H9 (cell line): ENCODE data around the gene UBE3B. TPM values are rescaled to one million over a fixed set of nuclear protein-coding genes. Genes with fewer than 3 reads are reported as not detected.
"Not testable (repeated sequence)": the region's sequence is repeated elsewhere in the genome, so short reads cannot be mapped to it uniquely, and the experiment has no call there.

Source experiments
- DNase-seq: peaks from one replicate; pipeline ENCODE4 v3.0.0-alpha.2; 2017
- H2AFZ ChIP-seq: one replicate; pipeline ENCODE4 v1.6.1; 2013; ENCODE audit warnings: mild to moderate bottlenecking, low read length, control low read depth, moderate library complexity
- H2AK5ac ChIP-seq: 2 replicates; pipeline ENCODE4 v1.6.1; 2013; ENCODE audit warnings: low read length, control low read depth, mixed read lengths; ENCODE audit not compliant: insufficient read length
- H2BK120ac ChIP-seq: one replicate; pipeline ENCODE4 v1.6.1; 2013; ENCODE audit warnings: low read depth, mild to moderate bottlenecking, low read length, control low read depth, inconsistent platforms; ENCODE audit not compliant: poor library complexity, severe bottlenecking
- H2BK12ac ChIP-seq: 2 replicates; pipeline ENCODE4 v1.6.1; 2013; ENCODE audit warnings: low read length, control low read depth, mixed read lengths, low read depth; ENCODE audit not compliant: insufficient read length
- H2BK15ac ChIP-seq: 2 replicates; pipeline ENCODE4 v1.6.1; 2013; ENCODE audit warnings: low read depth, low read length, control low read depth
- H2BK20ac ChIP-seq: one replicate; pipeline ENCODE4 v1.6.1; 2013; ENCODE audit warnings: low read depth, mild to moderate bottlenecking, low read length, control low read depth, inconsistent platforms; ENCODE audit not compliant: poor library complexity, severe bottlenecking
- H2BK5ac ChIP-seq: 2 replicates; pipeline ENCODE4 v1.6.1; 2013; ENCODE audit warnings: low read length, control low read depth, mixed read lengths; ENCODE audit not compliant: insufficient read length
- H3K14ac ChIP-seq: 2 replicates; pipeline ENCODE4 v1.6.1; 2013; ENCODE audit warnings: low read length, control low read depth; ENCODE audit not compliant: insufficient read depth
- H3K18ac ChIP-seq: 2 replicates; pipeline ENCODE4 v1.6.1; 2013; ENCODE audit warnings: low read depth, mild to moderate bottlenecking, mixed read lengths, low read length, control low read depth; ENCODE audit not compliant: insufficient read length
- H3K23ac ChIP-seq: 2 replicates; pipeline ENCODE4 v1.6.1; 2013; ENCODE audit warnings: low read length, control low read depth, mixed read lengths, low read depth; ENCODE audit not compliant: insufficient read length
- H3K23me2 ChIP-seq: 2 replicates; pipeline ENCODE4 v1.6.1; 2013; ENCODE audit warnings: low read depth, mild to moderate bottlenecking, mixed read lengths, low read length, control low read depth; ENCODE audit not compliant: insufficient read length, poor library complexity, severe bottlenecking
- H3K27ac ChIP-seq: 2 replicates; pipeline ENCODE4 v1.5.1; 2013; ENCODE audit warnings: low read length, control low read depth, mixed read lengths, low read depth; ENCODE audit not compliant: insufficient read length
- H3K27me3 ChIP-seq: 2 replicates; pipeline ENCODE4 v1.6.1; 2013; ENCODE audit warnings: low read length, control low read depth, inconsistent platforms; ENCODE audit not compliant: insufficient read depth
- H3K4ac ChIP-seq: 2 replicates; pipeline ENCODE4 v1.6.1; 2013; ENCODE audit warnings: low read depth, mild to moderate bottlenecking, control low read depth, inconsistent platforms, low read length, moderate library complexity
- H3K4me1 ChIP-seq: 2 replicates; pipeline ENCODE4 v1.6.1; 2013; ENCODE audit warnings: low read length, control low read depth, inconsistent platforms; ENCODE audit not compliant: insufficient read depth
- H3K4me2 ChIP-seq: 2 replicates; pipeline ENCODE4 v1.6.1; 2013; ENCODE audit warnings: low read length, control low read depth, mixed read lengths; ENCODE audit not compliant: insufficient read length, insufficient read depth
- H3K56ac ChIP-seq: 2 replicates; pipeline ENCODE4 v1.6.1; 2013; ENCODE audit warnings: low read depth, mild to moderate bottlenecking, mixed read lengths, low read length, control low read depth; ENCODE audit not compliant: insufficient read length
- H3K79me1 ChIP-seq: 2 replicates; pipeline ENCODE4 v1.6.1; 2013; ENCODE audit warnings: low read depth, mild to moderate bottlenecking, moderate library complexity, low read length, control low read depth, inconsistent platforms; ENCODE audit not compliant: insufficient read depth, poor library complexity, severe bottlenecking
- H3K79me2 ChIP-seq: 2 replicates; pipeline ENCODE4 v1.6.1; 2013; ENCODE audit warnings: low read length, control low read depth, inconsistent platforms; ENCODE audit not compliant: insufficient read depth
- H3K9ac ChIP-seq: 2 replicates; pipeline ENCODE4 v1.6.1; 2013; ENCODE audit warnings: low read length, control low read depth, mixed read lengths; ENCODE audit not compliant: insufficient read length; ENCODE audit errors: extremely low read depth
- H3K9me3 ChIP-seq: one replicate; pipeline ENCODE4 v1.6.1; 2013; ENCODE audit warnings: low read depth, low read length, inconsistent platforms; ENCODE audit not compliant: control insufficient read depth
- H3T11ph ChIP-seq: one replicate; pipeline ENCODE4 v1.6.1; 2013; ENCODE audit warnings: mild to moderate bottlenecking, low read length, control low read depth, inconsistent platforms
- H4K20me1 ChIP-seq: one replicate; pipeline ENCODE4 v1.6.1; 2013; ENCODE audit not compliant: control insufficient read depth, insufficient read length, insufficient read depth
- H4K5ac ChIP-seq: 2 replicates; pipeline ENCODE4 v1.6.1; 2013; ENCODE audit warnings: low read depth, mild to moderate bottlenecking, mixed read lengths, low read length, control low read depth; ENCODE audit not compliant: insufficient read length
- H4K8ac ChIP-seq: replicated peaks from 2 replicates; pipeline ENCODE4 v1.6.1; 2013; ENCODE audit warnings: low read length, control low read depth, mixed read lengths, low read depth; ENCODE audit not compliant: insufficient read length
- H4K91ac ChIP-seq: 2 replicates; pipeline ENCODE4 v1.6.1; 2013; ENCODE audit warnings: low read depth, mild to moderate bottlenecking, moderate library complexity, mixed read lengths, low read length, control low read depth; ENCODE audit not compliant: insufficient read length
- H3K27ac Mint-ChIP-seq, 3 experiments: 2 replicates in 2 of 3; 3 replicates in 1 of 3; pipeline ENCODE4 v1.8.0; 2020 to 2021; ENCODE audit warnings: mixed read lengths in 3 of 3, mild to moderate bottlenecking in 1 of 3, moderate library complexity in 1 of 3
- H3K27me3 Mint-ChIP-seq: 2 replicates; pipeline ENCODE4 v1.8.0; 2021; ENCODE audit warnings: low read depth, mild to moderate bottlenecking, moderate library complexity, mixed read lengths
- H3K36me3 Mint-ChIP-seq, 3 experiments: 2 replicates in 2 of 3; 3 replicates in 1 of 3; pipeline ENCODE4 v1.8.0; 2020 to 2021; ENCODE audit warnings: low read depth in 3 of 3, mixed read lengths in 3 of 3; ENCODE audit not compliant: insufficient read depth in 1 of 3
- H3K4me1 Mint-ChIP-seq, 2 experiments: 2 replicates each; pipeline ENCODE4 v1.8.0; 2020; ENCODE audit warnings: mixed read lengths in 2 of 2
- H3K4me3 Mint-ChIP-seq, 2 experiments: 2 replicates in 1 of 2; 3 replicates in 1 of 2; pipeline ENCODE4 v1.8.0; 2020 to 2021; ENCODE audit warnings: mild to moderate bottlenecking in 2 of 2, mixed read lengths in 2 of 2, moderate library complexity in 1 of 2
- H3K9me3 Mint-ChIP-seq, 2 experiments: 2 replicates in 1 of 2; 3 replicates in 1 of 2; pipeline ENCODE4 v1.8.0; 2020; ENCODE audit warnings: mild to moderate bottlenecking in 2 of 2, mixed read lengths in 2 of 2, moderate library complexity in 1 of 2
- CTCF ChIP-seq: fragments of 200-600 bp; sonication (generic); conservative IDR thresholded peaks from 3 replicates; pipeline ENCODE4 v1.8.0; 2021; ENCODE audit warnings: antibody characterized with exemption, mild to moderate bottlenecking
- WGBS: extraction: QIAGEN DNeasy Blood & Tissue Kit; methylation state at CpG from one replicate; pipeline ENCODE4 v1.1.7; 2013; ENCODE audit warnings: missing lambda C conversion rate, low lambda C conversion rate, mixed read lengths; ENCODE audit not compliant: insufficient read length; ENCODE audit errors: extremely low coverage; 5-methylcytosine and 5-hydroxymethylcytosine counted together
- total RNA-seq: library from RNA; stranded (reverse); gene quantifications from 2 replicates; pipeline ENCODE4 v1.2.1, GENCODE V29; 2021

Gene UBE3B
- total RNA-seq, 1 experiment from 2014 or later, result 24.2 TPM

- no peak overlapping the region for H3K23ac ChIP-seq
- H3T11ph ChIP-seq, result no peak overlapping the region
- H3K56ac ChIP-seq, result no peak overlapping the region
- H2BK20ac ChIP-seq, result no peak overlapping the region
- peaks cover 19% of the 10 kb centered on the region for H3K23me2 ChIP-seq
- H3K18ac ChIP-seq, result no peak overlapping the region
- no peak overlapping the region for H3K27ac ChIP-seq
- no peak overlapping the region for H2AFZ ChIP-seq
- no peak overlapping the region for H3K4me3 Mint-ChIP-seq
- H3K14ac ChIP-seq, result no peak overlapping the region
- no peaks in the 10 kb centered on the region for H4K20me1 ChIP-seq
- no peak overlapping the region for H4K91ac ChIP-seq
- H3K4ac ChIP-seq, result no peak overlapping the region
- WGBS, result no CpG with 5 or more reads among the region's 3 CpGs
- no peak overlapping the region for H4K5ac ChIP-seq
- H2BK15ac ChIP-seq, result no peak overlapping the region
- H2AK5ac ChIP-seq, result no peak overlapping the region
- no peak overlapping the region for H2BK120ac ChIP-seq
- no peaks in the 10 kb centered on the region for H3K27me3 Mint-ChIP-seq
- H2BK5ac ChIP-seq, result no peak overlapping the region
- no peak overlapping the region for H3K9ac ChIP-seq
- peak overlapping the region; percentile 55 to 74 (median 61); a peak in 3 of 7 replicates for H3K27ac Mint-ChIP-seq
- peaks cover 15% of the 10 kb centered on the region for H3K79me1 ChIP-seq
- peaks cover 4% of the 10 kb centered on the region; the same call in 1 of the 2 replicates for H3K4me1 ChIP-seq
- no peaks in the 10 kb centered on the region for H3K27me3 ChIP-seq
- TF ChIP-seq CTCF, result no peak
- no peaks in the 10 kb centered on the region for H3K9me3 ChIP-seq
- H2BK12ac ChIP-seq, result no peak overlapping the region
- DNase-seq, result no peak
- H3K4me1 Mint-ChIP-seq, result peaks cover 28 to 29% of the 10 kb centered on the region in 2 experiments
- peaks cover 56% of the 10 kb centered on the region; the same call in 1 of the 2 replicates for H3K79me2 ChIP-seq
- H3K4me2 ChIP-seq, result no peak overlapping the region
- H3K36me3 Mint-ChIP-seq, result peaks cover 16 to 28% (median 24%) of the 10 kb centered on the region in 3 experiments; a peak in 6 of 7 replicates
- H4K8ac ChIP-seq, result no peak overlapping the region
- no peaks in the 10 kb centered on the region for H3K9me3 Mint-ChIP-seq
These were observed 4.4 kb upstream of the UBE3B start for GRCh38 chr12:109473006-109473405.

- Histone ChIP-seq H3K79me2 (peaks cover 55% of the 10 kb centered on the region; the same call in 1 of the 2 replicates), H3K79me1 (peaks cover 18% of the 10 kb centered on the region), H3K23me2 (peaks cover 21% of the 10 kb centered on the region)
- WGBS, result no CpG with 5 or more reads among the region's 16 CpGs
- H3K14ac ChIP-seq, H3K56ac ChIP-seq, H3K9me3 ChIP-seq, H3K27me3 Mint-ChIP-seq, H3K4ac ChIP-seq, DNase-seq, H3T11ph ChIP-seq, H3K4me3 Mint-ChIP-seq, H3K27me3 ChIP-seq, H3K18ac ChIP-seq, H2AFZ ChIP-seq, H4K20me1 ChIP-seq, H2BK12ac ChIP-seq, H4K91ac ChIP-seq, H4K5ac ChIP-seq, H3K4me2 ChIP-seq, H3K9me3 Mint-ChIP-seq, H3K4me1 ChIP-seq, H2BK20ac ChIP-seq, H2BK5ac ChIP-seq, H3K23ac ChIP-seq, H3K9ac ChIP-seq, H3K27ac ChIP-seq, H2BK15ac ChIP-seq, H4K8ac ChIP-seq, H3K27ac Mint-ChIP-seq, H2AK5ac ChIP-seq, H2BK120ac ChIP-seq: not testable (repeated sequence)
- H3K4me1 Mint-ChIP-seq, result peaks cover 24 to 27% of the 10 kb centered on the region in 2 experiments
- peaks cover 10 to 22% (median 17%) of the 10 kb centered on the region in 3 experiments; a peak in 6 of 7 replicates for H3K36me3 Mint-ChIP-seq
These were observed 3.7 kb upstream of the UBE3B start for GRCh38 chr12:109473526-109474270.
